Measurements from ENCODE around the gene AK4.
"Not testable (repeated sequence)": the region's sequence is repeated elsewhere in the genome, so short reads cannot be mapped to it uniquely, and the experiment has no call there.

AK4 gene

GRCh38 chr1:65151641-65152040, 3.6 kb downstream of the AK4 start:
- DNase-seq = no peak

- DNase-seq = no peak
Observed at GRCh38 chr1:65153635-65154034, 5.6 kb downstream of the AK4 start.

DNA sequence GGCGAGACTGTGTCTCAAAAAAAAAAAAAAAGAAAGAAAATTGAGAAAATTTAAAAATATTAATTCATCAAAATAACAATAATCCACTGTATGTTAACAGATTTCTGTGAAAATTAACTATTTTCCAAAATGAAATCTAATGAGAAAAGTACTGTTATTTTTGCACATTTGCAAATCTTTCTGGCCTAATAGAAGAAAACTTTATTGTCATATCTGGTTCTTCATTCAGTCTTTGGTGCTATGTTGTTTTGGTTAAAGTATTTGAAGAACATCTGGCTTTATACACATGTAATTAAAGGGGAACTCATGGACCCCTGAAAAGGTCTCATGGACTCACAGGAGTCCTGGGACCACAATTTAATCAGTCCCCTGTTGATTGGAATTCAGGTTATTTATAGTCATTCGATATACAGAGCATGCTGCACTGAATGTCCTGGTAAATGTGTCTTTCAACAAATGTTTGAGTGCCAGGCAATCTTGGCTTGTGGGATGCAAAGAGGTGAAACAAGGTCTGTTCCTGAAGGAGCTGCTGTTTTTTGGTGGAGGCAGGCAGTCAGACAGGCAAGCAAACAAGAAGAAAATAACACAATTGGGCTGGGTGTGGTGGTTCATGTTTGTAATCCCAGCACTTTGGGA, 9.0 kb downstream of the AK4 start:
- DNase-seq = no peak

- no peak for DNase-seq
Observed at GRCh38 chr1:65157546-65157941, 9.5 kb downstream of the AK4 start.

DNA sequence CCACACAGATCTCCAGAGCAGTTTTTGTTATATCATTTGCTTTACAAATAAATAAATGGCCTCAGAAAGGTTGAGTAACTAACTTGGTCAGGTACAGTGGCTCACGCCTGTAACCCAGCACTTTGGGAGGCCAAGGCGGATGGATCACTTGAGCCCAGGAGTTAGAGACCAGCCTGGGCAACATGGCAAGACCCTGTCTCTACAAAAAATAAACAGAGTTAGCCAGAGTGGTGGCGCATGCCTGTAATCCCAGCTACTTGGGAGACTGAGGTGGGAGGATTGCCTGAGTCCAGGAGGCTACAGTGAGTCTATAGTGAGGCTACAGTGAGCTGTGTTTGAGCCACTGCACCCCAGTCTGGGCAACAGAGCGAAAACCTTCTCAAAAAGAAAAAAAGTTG, 11.3 kb downstream of the AK4 start:
- DNase-seq = not testable (repeated sequence)

DNA sequence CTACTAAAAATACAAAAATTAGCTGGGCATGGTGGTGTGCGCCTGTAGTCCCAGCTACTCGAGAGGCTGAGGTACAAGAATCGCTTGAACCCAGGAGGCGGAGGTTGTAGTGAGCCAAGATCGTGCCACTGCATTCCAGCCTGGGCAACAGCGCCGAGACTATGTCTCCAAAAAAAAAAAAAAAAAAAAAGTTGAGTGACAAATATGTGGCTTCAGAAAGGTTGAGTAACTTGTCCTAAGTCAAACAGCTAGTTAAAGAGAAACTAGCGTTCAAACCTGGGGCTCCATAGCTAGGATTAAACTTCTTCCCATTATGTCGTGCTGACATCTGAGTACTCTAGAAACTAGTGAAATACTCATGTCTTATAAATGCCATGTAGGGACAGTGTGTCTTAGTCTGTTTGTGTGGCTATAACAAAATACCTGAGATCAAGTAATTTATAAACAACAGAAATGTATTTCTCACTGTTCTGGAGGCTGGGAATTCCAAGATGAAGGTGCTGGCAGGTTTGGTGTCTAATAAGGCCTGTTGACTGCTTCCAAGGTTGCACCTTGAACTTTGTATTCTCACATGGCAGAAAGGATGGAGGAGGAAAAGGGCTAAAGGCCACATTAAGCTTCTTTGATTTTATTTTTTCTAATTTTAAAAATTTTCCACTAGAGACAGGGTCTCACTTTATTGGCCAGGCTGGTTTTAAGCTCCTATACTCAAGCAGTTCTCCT, 12.0 kb downstream of the AK4 start:
- DNase-seq = no peak

DNA sequence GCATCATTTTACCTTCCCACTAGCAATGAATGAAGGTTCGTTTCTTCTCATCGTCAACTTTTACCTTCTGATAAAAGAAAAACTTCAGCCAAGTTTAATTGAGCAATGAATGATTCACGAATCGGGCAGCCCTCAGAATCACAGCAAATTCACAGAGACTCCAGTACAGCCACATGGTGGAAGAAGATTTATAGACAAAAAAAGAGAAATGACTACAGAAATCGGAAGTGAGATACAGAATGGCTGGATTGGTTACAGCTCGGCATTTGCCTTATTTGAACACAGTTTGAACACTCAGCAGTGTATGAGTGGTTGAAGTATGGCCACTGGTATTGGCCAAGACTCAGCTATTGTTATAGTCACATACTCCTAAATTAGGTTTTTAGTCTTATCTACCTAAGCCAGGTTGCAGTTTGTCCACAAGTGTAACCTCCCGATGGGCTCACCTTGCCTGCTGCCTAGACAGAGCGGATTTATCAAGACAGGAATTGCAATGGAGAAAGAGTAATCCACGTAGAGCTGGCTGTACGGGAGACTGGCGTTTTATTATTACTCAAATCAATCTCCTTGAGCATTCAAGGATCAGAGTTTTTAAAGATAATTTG, 15.3 kb downstream of the AK4 start:
- DNase-seq = no peak

GRCh38 chr1:65164101-65164500, 16.1 kb downstream of the AK4 start:
- DNase-seq = not testable (repeated sequence)

DNA sequence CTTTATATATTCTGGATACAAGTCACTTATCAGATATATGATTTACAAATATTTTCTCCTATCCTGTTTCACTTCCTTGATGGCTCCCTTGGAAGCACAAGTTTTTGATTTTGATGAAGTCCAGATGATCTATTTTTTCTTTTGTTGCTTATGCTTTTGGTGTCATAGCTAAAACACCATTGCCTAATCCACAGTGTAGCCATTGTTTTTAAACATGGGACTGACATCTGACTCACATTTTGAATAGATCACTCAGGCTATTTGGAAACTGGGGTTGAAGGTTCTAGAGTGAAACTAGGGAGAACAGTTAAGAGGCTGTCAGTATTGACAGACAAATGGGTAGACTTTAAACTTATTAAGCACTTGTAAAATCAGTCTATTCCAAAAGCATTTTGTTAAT, 16.6 kb downstream of the AK4 start:
- no peak for DNase-seq

- DNase-seq = no peak
Observed at GRCh38 chr1:65165269-65165993, 17.4 kb downstream of the AK4 start.

- DNase-seq = no peak
Observed at GRCh38 chr1:65166572-65167305, 18.7 kb downstream of the AK4 start.

GRCh38 chr1:65167586-65168242, 19.7 kb downstream of the AK4 start:
- DNase-seq = no peak

DNA sequence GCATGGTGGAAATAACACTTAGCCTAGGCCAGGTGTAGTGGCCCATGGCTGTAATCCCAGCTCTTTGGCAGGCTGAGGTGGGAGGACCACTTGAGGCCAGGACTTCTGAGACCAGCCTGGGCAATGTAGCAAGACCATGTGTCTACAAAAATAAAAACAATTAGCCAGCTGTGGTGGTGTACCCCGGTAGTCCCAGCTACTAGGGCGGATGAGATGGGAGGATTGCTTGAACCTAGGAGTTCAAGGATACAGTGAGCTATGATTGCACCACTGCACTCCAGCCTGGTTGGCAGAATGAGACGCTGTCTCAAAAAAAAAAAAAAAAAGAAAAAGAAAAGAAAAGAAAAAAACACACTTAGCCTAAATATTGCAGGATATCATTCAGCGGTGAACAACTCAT, 20.9 kb downstream of the AK4 start:
- DNase-seq = no peak

GRCh38 chr1:65170511-65171142, 22.6 kb downstream of the AK4 start:
- DNase-seq = no peak

GRCh38 chr1:65172936-65173690, 25.1 kb downstream of the AK4 start:
- DNase-seq = no peak

GRCh38 chr1:65174585-65174984, 26.6 kb downstream of the AK4 start:
- no peak for DNase-seq

GRCh38 chr1:65175171-65176055, 27.4 kb downstream of the AK4 start:
- DNase-seq = no peak

DNA sequence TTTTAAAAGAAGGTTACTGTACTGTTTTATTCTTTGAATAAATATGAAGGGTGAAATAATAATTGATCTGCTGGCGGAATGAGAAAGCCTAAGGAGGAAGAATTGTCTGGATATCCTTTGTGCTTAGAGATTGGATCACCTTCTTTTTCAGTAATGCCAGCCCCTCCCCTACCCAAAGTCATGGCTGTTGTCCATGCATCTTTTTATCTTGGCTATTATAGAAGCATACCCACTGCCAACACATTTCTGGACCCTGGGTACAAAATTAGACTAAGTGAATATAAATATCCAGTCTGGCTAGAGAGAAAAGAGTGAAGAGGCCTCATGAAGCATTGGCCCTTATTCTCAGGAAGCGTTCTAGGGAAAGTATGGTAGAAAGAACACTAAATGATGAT, 28.1 kb downstream of the AK4 start:
- no peak for DNase-seq

GRCh38 chr1:65176591-65176990, 28.6 kb downstream of the AK4 start:
- DNase-seq = no peak

DNA sequence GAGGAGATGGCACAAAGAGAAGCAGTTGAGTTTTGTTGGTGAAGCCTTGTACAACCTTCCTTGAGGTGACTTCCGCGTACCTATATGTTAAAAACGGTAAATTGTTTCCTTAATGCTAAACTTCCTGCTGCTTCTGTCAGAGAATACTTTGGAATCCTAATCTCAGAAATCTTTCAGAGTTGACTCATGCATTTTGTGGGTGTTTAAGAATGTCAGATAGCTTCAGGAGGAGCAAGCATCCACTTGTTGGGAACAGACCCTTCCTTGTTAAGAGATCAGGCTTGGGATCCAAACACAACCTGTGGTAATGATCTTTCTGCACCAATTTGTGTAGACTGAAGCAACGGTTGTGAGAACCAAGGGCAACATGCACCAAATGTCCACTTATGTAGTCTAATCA, 29.5 kb downstream of the AK4 start:
- no peak for DNase-seq

Data from stimulated activated CD4-positive, alpha-beta T cell treated with anti-CD3 and anti-CD28 coated beads, Interleukin-4, amount 100 ng/mL, for 24 hours (primary cell).